Mesendoderm (in vitro differentiated cells): ENCODE results near the gene ZNF473.
"Not testable (repeated sequence)": the region's sequence is repeated elsewhere in the genome, so short reads cannot be mapped to it uniquely, and the experiment has no call there.

Experiments used
- DNase-seq: peaks from one replicate; pipeline ENCODE4 v3.0.0; 2013
- H2AK5ac ChIP-seq: 2 replicates; pipeline ENCODE4 v1.6.1; 2013; ENCODE audit warnings: low read length, inconsistent platforms
- H2BK120ac ChIP-seq: 2 replicates; pipeline ENCODE4 v1.6.1; 2013; ENCODE audit warnings: low read depth, mild to moderate bottlenecking, low read length, moderate library complexity, mixed read lengths
- H2BK15ac ChIP-seq: replicated peaks from 2 replicates; pipeline ENCODE4 v1.6.1; 2013; ENCODE audit warnings: low read depth, mild to moderate bottlenecking, moderate library complexity
- H2BK5ac ChIP-seq: 2 replicates; pipeline ENCODE4 v1.6.1; 2013; ENCODE audit warnings: low read length, inconsistent platforms
- H3K18ac ChIP-seq: 2 replicates; pipeline ENCODE4 v1.6.1; 2013; ENCODE audit warnings: mild to moderate bottlenecking, low read length, mixed read lengths
- H3K23ac ChIP-seq: one replicate; pipeline ENCODE4 v1.6.1; 2013; ENCODE audit warnings: low read length
- H3K27ac ChIP-seq: 2 replicates; pipeline ENCODE4 v1.5.1; 2013; ENCODE audit warnings: low read depth, mild to moderate bottlenecking, inconsistent platforms, low read length, moderate library complexity
- H3K27me3 ChIP-seq: 2 replicates; pipeline ENCODE4 v1.6.1; 2013; ENCODE audit warnings: low read length, control low read depth, mild to moderate bottlenecking, inconsistent platforms; ENCODE audit not compliant: insufficient read depth, poor library complexity
- H3K36me3 ChIP-seq: 2 replicates; pipeline ENCODE4 v1.6.1; 2013; ENCODE audit warnings: low read length, inconsistent platforms; ENCODE audit not compliant: control insufficient read depth, insufficient read depth
- H3K4ac ChIP-seq: one replicate; pipeline ENCODE4 v1.6.1; 2013; ENCODE audit warnings: low read depth, mild to moderate bottlenecking, low read length, moderate library complexity
- H3K4me1 ChIP-seq: 2 replicates; pipeline ENCODE4 v1.6.1; 2013; ENCODE audit warnings: low read depth, low read length, inconsistent platforms; ENCODE audit not compliant: control insufficient read depth
- H3K4me2 ChIP-seq: 2 replicates; pipeline ENCODE4 v1.6.1; 2013; ENCODE audit warnings: low read length
- H3K4me3 ChIP-seq: 2 replicates; pipeline ENCODE4 v1.5.1; 2013; ENCODE audit warnings: mild to moderate bottlenecking, low read length
- H3K56ac ChIP-seq: one replicate; pipeline ENCODE4 v1.6.1; 2013; ENCODE audit warnings: low read length
- H3K79me1 ChIP-seq: 2 replicates; pipeline ENCODE4 v1.6.1; 2013; ENCODE audit warnings: low read length, inconsistent platforms
- H3K79me2 ChIP-seq: 2 replicates; pipeline ENCODE4 v1.6.1; 2013; ENCODE audit warnings: mild to moderate bottlenecking, low read length; ENCODE audit not compliant: control insufficient read depth, insufficient read depth
- H3K9ac ChIP-seq: 2 replicates; pipeline ENCODE4 v1.6.1; 2013; ENCODE audit warnings: low read length, inconsistent platforms
- H4K5ac ChIP-seq: one replicate; pipeline ENCODE4 v1.6.1; 2013; ENCODE audit warnings: low read length
- H4K8ac ChIP-seq: one replicate; pipeline ENCODE4 v1.6.1; 2013; ENCODE audit warnings: low read depth, mild to moderate bottlenecking, control low read depth, low read length, moderate library complexity
- WGBS: extraction: QIAGEN DNeasy Blood & Tissue Kit; methylation state at CpG from one replicate; pipeline ENCODE4 v1.1.7; 2013; ENCODE audit warnings: low lambda C conversion rate, missing lambda C conversion rate; ENCODE audit not compliant: insufficient coverage; ENCODE audit errors: extremely low coverage; 5-methylcytosine and 5-hydroxymethylcytosine counted together

Gene ZNF473

DNA sequence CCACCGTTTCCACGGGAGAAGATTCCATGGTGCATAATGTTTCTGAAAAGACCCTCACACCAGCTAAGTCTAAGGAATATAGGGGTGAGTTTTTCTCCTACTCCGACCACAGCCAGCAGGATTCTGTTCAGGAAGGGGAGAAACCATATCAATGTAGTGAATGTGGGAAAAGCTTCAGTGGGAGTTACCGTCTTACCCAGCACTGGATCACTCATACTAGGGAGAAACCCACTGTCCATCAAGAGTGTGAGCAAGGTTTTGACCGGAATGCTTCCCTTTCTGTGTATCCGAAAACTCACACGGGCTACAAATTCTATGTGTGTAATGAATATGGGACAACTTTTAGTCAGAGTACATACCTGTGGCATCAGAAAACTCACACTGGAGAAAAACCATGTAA is 19.1 kb downstream of the ZNF473 start:
- Histone ChIP-seq H3K4me2 (no peak overlapping the region), H3K4me1 (no peaks in the 10 kb centered on the region), H2AK5ac (no peak overlapping the region), H3K79me2 (no peaks in the 10 kb centered on the region), H3K27ac (no peak overlapping the region), H2BK15ac (no peak overlapping the region), H3K27me3 (no peaks in the 10 kb centered on the region), H3K9ac (no peak overlapping the region), H4K8ac (no peak overlapping the region), H3K4me3 (peak overlapping the region; percentile 22), H3K23ac (no peak overlapping the region), H4K5ac (no peak overlapping the region), H2BK5ac (no peak overlapping the region), H3K56ac (no peak overlapping the region), H3K4ac (no peak overlapping the region), H3K18ac (no peak overlapping the region), H2BK120ac (no peak overlapping the region), H3K79me1 (no peaks in the 10 kb centered on the region), H3K36me3 (peaks cover 42% of the 10 kb centered on the region)
- DNase-seq, result no peak
- WGBS, result no CpG with 5 or more reads among the region's 7 CpGs

DNA sequence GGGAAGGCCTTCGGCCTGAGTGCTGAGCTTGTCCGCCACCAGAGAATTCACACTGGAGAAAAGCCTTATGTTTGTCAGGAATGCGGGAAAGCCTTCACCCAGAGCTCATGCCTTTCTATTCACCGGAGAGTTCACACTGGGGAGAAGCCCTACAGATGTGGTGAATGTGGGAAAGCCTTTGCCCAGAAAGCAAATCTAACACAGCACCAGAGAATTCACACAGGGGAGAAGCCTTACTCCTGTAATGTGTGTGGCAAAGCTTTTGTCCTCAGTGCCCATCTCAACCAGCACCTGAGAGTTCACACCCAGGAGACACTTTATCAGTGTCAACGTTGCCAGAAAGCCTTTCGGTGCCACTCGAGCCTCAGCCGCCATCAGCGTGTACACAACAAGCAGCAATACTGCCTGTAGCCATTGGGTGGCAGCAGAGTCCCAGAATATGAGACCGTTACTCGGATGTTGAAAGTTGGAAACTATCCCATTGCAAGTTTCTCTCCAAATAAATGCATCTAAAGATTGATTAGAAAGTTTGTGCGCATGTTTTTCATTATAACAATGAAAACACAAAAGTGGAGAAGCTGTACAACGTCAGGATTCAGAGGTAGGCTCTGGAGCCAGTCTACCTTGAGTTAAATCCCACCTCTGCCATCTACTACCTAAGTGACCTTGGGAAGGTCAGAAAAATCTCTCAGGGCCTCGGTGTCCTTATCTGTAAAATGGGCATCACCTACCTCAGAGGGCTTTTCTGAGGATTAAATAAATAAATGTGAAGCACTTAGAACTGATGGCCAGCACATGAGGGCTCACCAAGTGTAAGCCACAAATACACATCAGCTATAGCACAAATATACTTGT is 21.1 kb downstream of the ZNF473 start:
- H3K4me3 ChIP-seq, result no peak overlapping the region
- H3K23ac ChIP-seq, result no peak overlapping the region
- H3K36me3 ChIP-seq, result peaks cover 30% of the 10 kb centered on the region
- H3K4ac ChIP-seq, result no peak overlapping the region
- H3K27ac ChIP-seq, result no peak overlapping the region
- no peaks in the 10 kb centered on the region for H3K4me1 ChIP-seq
- H3K79me1 ChIP-seq, result no peaks in the 10 kb centered on the region
- no peaks in the 10 kb centered on the region for H3K27me3 ChIP-seq
- no peaks in the 10 kb centered on the region for H3K79me2 ChIP-seq
- H3K9ac ChIP-seq, result no peak overlapping the region
- H4K8ac ChIP-seq, result no peak overlapping the region
- H2BK5ac ChIP-seq, result no peak overlapping the region
- no peak overlapping the region for H3K56ac ChIP-seq
- H3K18ac ChIP-seq, result no peak overlapping the region
- DNase-seq, result peak; percentile 57
- no peak overlapping the region for H3K4me2 ChIP-seq
- no CpG with 5 or more reads among the region's 14 CpGs for WGBS
- H2BK15ac ChIP-seq, result no peak overlapping the region
- H4K5ac ChIP-seq, result no peak overlapping the region
- no peak overlapping the region for H2BK120ac ChIP-seq
- no peak overlapping the region for H2AK5ac ChIP-seq

DNA sequence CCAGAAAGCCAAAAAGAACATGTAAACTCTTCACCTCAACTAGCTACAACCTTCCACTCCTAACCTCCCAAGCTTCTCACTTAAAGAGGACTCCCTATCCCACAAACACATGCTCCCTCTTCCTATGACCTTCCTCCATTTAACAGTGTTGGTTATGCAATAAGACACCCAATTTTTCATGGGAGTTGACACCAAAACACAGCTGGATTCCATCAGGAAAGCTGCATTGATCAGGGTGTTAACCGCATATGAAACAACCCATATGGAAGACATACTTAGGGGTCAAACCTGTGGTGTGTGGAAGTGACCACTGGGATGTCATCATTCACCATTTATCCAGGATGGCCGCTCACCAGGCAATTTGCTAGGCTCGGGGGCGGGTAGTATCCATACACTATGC is 21.9 kb downstream of the ZNF473 start:
- H4K5ac ChIP-seq, result no peak overlapping the region
- peaks cover 24% of the 10 kb centered on the region for H3K36me3 ChIP-seq
- no peak overlapping the region for H3K9ac ChIP-seq
- no peak overlapping the region for H3K4me3 ChIP-seq
- no peaks in the 10 kb centered on the region for H3K79me2 ChIP-seq
- H3K79me1 ChIP-seq, result no peaks in the 10 kb centered on the region
- DNase-seq, result no peak
- no peaks in the 10 kb centered on the region for H3K4me1 ChIP-seq
- no peak overlapping the region for H2BK120ac ChIP-seq
- no peak overlapping the region for H2AK5ac ChIP-seq
- no peaks in the 10 kb centered on the region for H3K27me3 ChIP-seq
- no peak overlapping the region for H2BK15ac ChIP-seq
- H3K4ac ChIP-seq, result no peak overlapping the region
- H3K18ac ChIP-seq, result no peak overlapping the region
- no peak overlapping the region for H3K4me2 ChIP-seq
- no CpG with 5 or more reads among the region's 4 CpGs for WGBS
- no peak overlapping the region for H2BK5ac ChIP-seq
- no peak overlapping the region for H3K56ac ChIP-seq
- H3K23ac ChIP-seq, result no peak overlapping the region
- no peak overlapping the region for H3K27ac ChIP-seq
- H4K8ac ChIP-seq, result no peak overlapping the region

DNA sequence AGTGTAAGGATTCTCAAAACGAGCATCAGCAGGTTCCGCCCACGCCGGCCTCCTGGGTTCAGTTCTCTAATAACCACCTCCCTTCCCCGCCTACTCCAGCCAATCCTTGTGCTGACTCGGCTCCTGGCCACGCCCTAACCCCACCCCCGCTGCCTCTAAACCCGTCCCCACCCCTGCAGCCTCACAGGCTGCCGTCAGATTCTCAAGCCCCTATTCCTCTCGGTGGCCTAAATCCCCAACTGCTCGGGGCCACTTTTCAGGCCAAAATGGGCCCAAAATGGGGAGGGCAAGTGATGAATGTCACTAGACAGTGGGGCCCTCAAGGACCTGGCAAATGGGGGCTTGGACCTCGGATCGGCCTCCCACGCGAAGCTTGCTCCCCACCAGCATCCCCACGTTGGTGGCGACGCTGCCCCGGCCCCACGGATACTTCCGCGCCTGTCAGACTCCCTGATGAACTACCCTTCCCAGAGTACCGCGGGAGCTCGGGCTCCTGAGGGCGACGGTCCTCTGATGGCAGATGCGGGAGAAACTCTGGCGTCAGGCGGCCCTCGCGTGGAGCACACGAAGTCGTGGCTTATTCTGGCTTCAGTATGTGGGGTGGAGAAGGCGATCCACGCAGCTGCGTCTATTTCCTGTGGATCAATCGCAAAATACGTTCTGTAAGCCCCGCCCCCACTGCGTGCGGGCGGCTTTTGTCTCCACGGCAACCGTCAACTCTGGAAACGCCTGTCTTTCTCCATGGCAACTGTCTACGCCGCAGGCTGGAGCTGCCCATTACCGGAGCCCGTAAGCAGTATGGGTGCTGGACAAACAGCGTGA is 24.8 kb downstream of the ZNF473 start:
- Histone ChIP-seq H2BK5ac (no peak overlapping the region), H3K4me2 (peak overlapping the region; percentile 16), H4K5ac (no peak overlapping the region), H2AK5ac (no peak overlapping the region), H3K4ac (no peak overlapping the region), H3K36me3 (peaks cover 11% of the 10 kb centered on the region), H3K79me2 (no peaks in the 10 kb centered on the region), H2BK120ac (no peak overlapping the region), H3K4me3 (no peak overlapping the region), H3K4me1 (no peaks in the 10 kb centered on the region), H2BK15ac (no peak overlapping the region), H3K9ac (no peak overlapping the region), H3K18ac (no peak overlapping the region), H3K79me1 (no peaks in the 10 kb centered on the region), H4K8ac (no peak overlapping the region), H3K27me3 (no peaks in the 10 kb centered on the region), H3K27ac (no peak overlapping the region), H3K23ac (no peak overlapping the region), H3K56ac (peak overlapping the region; percentile 2)
- DNase-seq, result peak; percentile 77
- WGBS, result no CpG with 5 or more reads among the region's 52 CpGs

DNA sequence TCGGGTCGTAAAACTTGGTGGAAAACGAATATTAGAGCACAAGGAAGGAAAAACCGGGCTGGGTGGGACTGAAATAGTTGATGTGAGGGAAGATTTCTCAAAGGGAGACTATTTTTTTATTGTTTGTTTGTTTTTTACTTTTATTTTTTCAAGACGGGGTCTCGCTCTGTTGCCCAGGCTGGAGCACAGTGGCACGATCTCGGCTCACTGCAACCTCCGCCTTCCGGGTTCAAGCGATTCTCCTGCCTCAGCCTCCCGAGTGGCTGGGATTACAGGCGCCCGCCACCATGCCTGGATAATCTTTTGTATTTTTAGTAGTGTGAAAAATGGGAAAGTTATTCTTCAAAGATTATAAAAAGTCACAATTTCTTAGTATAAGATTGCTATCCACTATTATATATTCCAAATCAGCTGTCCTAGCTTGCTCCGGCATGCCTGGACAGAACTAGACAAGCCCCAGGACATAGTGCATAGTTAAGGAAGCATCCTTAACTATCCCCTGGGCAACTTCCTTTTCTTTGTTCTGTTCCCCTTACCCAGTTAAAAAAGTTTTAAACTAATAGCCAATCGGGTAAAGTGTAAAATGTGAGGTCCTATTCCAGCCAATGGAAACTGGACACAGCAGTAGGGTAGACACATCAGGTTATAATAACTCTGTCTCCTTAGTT is 25.6 kb downstream of the ZNF473 start:
- not testable (repeated sequence) for H3K4me1 ChIP-seq, H4K8ac ChIP-seq, H3K4me3 ChIP-seq, H4K5ac ChIP-seq, H2BK120ac ChIP-seq, H3K4me2 ChIP-seq, H2BK5ac ChIP-seq, H3K27ac ChIP-seq, DNase-seq, H3K23ac ChIP-seq, H3K18ac ChIP-seq, H3K79me1 ChIP-seq, H3K9ac ChIP-seq, H3K79me2 ChIP-seq, H2BK15ac ChIP-seq, H3K36me3 ChIP-seq, H2AK5ac ChIP-seq, H3K4ac ChIP-seq, H3K27me3 ChIP-seq, H3K56ac ChIP-seq
- WGBS, result no CpG with 5 or more reads among the region's 16 CpGs
